Astrocyte of the cerebellum (primary cell): ENCODE data around the gene CERS4.

ENCODE experiments used
- DNase-seq: peaks from one replicate; pipeline ENCODE4 v3.0.0-alpha.2; 2011; ENCODE audit warnings: low read depth
- H3K4me3 ChIP-seq: 2 replicates; pipeline ENCODE4 v1.5.1; 2011; ENCODE audit warnings: mild to moderate bottlenecking, low read depth, low read length, moderate library complexity
- in situ Hi-C: cut with HindIII; loops from 2 replicates; pipeline ENCODE4 v1.10.0; 2017; ENCODE audit warnings: low sequenced_read_pairs
- TF ChIP-seq, protein P1 (sequence below): IDR thresholded peaks from 2 replicates; pipeline ENCODE4 v1.5.1; 2012; ENCODE audit warnings: low read length, low read depth, moderate library complexity, mild to moderate bottlenecking; ENCODE audit errors: missing control alignments

Gene CERS4

DNA sequence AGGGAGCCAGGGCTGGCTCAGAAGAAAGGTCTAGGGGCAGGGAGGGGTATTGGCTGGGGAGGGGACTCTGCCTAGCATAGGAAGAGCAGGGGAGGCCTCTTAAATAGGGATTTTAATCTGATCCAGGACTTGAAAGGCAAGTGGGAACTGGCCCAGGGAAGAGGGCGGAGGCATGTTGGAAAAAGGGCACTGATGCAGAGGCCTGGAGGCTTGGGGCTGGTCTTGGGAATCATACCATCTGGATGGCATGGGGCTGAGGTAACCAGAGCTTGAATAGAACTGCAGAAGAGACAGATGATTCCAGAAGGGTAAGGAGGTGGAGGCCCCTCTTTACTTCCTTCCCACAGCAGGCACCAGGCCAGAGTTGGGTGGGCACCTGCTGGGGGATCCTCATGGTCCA is 29.1 kb downstream of the CERS4 start:
- DNase-seq = no peak
- in situ Hi-C loops = no loop called here
- TF ChIP-seq, protein P1, sequence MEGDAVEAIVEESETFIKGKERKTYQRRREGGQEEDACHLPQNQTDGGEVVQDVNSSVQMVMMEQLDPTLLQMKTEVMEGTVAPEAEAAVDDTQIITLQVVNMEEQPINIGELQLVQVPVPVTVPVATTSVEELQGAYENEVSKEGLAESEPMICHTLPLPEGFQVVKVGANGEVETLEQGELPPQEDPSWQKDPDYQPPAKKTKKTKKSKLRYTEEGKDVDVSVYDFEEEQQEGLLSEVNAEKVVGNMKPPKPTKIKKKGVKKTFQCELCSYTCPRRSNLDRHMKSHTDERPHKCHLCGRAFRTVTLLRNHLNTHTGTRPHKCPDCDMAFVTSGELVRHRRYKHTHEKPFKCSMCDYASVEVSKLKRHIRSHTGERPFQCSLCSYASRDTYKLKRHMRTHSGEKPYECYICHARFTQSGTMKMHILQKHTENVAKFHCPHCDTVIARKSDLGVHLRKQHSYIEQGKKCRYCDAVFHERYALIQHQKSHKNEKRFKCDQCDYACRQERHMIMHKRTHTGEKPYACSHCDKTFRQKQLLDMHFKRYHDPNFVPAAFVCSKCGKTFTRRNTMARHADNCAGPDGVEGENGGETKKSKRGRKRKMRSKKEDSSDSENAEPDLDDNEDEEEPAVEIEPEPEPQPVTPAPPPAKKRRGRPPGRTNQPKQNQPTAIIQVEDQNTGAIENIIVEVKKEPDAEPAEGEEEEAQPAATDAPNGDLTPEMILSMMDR = no peak
- H3K4me3 ChIP-seq = no peak overlapping the region

DNA sequence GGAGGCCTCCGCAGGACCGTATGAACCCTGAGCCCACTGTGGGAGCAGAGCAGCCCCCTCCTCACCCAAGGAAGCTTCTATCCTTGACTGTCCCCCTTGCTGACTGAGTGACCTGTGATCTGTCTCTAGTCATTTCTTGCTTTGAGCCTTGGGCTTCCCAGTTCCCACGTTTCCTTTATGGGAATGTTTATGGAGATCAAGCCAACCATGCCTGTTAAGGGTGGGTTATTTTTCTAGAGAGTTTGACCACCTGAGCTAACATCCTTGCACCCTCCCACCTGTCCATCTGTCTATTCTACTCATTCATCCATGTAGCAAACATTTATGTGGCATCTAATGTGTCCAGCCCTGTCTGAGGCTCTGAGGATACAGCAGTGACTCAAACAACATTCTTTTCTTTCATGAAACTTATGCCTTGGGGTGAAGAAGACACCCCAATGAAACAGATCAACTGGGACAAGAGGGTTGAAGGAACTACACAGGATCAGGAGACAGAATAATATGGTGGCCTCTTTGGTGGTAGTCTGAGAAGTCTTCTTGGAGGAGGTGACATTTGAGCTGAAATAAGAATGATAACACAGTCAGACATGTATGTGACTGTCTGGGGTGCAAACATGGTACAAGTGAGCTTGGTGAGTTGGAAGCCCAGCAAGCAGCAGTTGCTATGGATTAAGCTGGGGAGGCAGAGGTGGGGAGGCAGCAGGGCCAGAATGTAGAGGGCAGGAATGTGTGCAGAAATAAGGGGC is 30.5 kb downstream of the CERS4 start:
- TF ChIP-seq, protein P1 = no peak
- in situ Hi-C loops = no loop called here
- no peak for DNase-seq

DNA sequence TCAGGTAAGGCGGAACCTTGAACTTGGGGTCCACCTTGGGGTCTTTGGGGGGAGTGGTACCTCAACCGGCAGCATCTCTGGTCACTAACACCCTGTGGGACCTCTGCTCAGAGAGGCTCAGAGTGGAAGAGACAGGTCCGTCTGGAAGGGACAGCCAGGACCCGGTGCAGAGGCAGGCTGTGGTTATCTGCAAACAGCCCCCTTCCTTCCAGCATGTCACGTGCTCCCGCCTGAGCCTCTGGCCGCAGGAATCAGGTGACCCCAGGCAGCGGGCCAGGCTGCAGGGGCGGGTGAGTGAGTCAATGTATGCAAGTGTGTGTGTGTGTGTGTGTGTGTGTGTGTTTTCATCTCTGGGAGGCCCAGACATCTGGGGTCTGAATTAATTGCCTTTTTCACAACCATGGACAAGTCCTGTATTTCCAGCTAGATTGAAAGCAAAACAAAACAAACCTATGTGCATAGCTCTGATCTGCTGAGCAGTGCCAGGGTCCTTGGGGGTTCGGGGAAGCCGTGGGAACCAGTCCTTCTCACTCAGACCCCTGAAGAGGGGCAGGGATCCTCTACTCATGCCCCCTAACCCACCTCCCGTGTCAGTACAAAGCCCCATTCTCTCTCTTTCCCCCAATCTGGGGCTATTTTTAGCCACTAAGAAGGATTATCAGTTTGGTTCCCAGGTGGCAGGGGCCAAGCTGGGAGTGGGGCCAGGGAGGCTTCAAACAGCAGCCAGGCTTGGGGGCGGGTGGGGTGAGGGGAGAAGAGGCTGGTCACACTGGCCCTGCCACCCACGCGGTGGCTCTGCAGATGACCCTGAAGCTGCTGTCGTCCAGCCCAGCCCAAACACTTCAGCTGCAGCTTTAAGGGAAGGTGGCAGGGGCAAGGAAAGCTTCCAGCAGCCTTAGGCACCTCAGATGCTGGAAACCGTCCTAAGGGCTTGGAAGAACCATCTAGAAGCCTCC is 31.4 kb downstream of the CERS4 start:
- TF ChIP-seq, protein P1 = no peak
- in situ Hi-C loops = no loop called here
- H3K4me3 ChIP-seq = no peak overlapping the region
- DNase-seq = peak; percentile 80

More for the DNA sequence above, 30.5 kb downstream of the CERS4 start:
- no peak overlapping the region for H3K4me3 ChIP-seq

DNA sequence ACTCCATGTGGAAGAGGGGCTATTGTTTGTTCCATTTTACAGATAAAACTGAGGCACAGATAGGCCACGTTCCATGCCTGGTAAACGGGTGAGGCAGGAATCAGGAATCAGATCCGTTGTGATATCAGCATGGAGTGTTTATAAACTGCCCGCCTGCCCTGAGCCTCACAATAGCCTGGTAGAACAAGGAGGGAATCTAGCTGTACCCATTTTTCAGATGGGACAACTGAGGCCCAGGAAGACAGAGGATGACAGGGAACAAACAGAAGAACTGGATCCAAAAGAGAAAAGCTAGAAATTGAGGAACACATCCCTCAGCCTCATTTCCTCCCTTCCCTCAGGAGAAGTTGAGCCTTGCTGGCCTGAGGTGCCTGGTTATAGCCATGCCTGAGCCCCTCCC is 32.5 kb downstream of the CERS4 start:
- in situ Hi-C loops = no loop called here
- TF ChIP-seq, protein P1 = no peak
- no peak for DNase-seq
- H3K4me3 ChIP-seq = no peak overlapping the region

DNA sequence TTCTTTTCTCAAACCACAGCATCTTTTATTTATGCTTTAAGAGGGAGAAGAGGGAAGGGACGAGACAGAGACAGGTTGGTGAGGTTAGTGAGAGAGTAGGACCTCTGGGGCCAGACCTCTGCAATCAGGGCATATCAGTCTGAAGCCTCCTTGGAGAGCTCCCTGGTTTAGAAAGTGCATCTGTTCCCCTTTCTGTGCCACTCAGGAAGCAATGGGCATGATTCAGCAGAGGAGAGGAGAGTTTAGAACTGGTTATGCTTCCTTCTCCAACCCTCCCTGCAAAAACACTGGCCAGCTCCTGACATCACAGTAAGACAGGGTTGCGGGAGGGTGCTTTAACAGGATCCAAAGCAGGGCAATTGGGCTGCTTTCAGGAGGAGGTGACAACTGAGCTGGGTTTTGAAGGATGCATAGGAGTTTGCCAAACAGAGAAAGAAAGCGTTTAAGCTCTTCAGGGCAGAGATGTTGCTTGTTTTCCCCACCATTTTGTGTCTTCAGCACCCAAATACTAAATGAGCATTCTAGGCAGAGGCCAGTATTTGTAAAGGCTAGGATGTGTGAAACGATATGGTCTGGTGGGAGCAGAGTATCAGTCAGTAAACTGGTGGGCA is 33.1 kb downstream of the CERS4 start:
- TF ChIP-seq, protein P1 = no peak
- no peak overlapping the region for H3K4me3 ChIP-seq
- in situ Hi-C loops = no loop called here
- DNase-seq = no peak

DNA sequence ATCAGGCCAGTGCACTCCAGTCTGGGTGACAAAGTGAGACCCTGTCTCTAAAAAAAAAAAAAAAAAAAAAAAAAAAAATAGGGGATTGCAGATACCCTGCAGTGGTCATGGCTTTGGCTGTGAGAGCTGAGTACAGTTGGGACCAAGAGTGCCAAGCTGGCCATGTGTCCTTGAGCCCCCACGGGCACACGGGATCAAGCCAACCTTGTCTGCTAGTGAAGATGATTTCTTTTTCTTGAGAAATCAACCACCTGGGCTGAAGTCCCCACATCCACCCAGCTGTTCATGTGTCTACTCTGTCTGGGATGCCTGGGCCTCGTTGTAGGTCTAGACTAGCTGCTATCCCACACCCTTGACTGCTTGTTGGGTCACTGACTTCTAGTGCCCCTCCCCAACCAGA is 34.0 kb downstream of the CERS4 start:
- in situ Hi-C loops = no loop called here

More for the DNA sequence above, 34.0 kb downstream of the CERS4 start:
- no peak for DNase-seq
- no peak overlapping the region for H3K4me3 ChIP-seq
- TF ChIP-seq, protein P1 = no peak
